Fibroblast of lung (primary cell): Measurements from ENCODE around the gene ITIH4. TPM values are rescaled to one million over a fixed set of nuclear protein-coding genes. Genes with fewer than 3 reads are reported as not detected.

ENCODE experiments used
- DNase-seq, 2 donors: peaks; one replicate each; pipeline versions ENCODE4 v3.0.0 to v3.0.0-alpha.2; 2010; ENCODE audit warnings: low read depth in 2 of 2
- H2AFZ ChIP-seq: 2 replicates; pipeline ENCODE4 v1.5.1; 2012; ENCODE audit warnings: low read length, control low read depth, inconsistent platforms
- H3K27ac ChIP-seq: 2 replicates; pipeline ENCODE4 v1.5.1; 2011; ENCODE audit warnings: low read length, control low read depth; ENCODE audit not compliant: insufficient read depth
- H3K27me3 ChIP-seq: 2 replicates; pipeline ENCODE4 v1.5.1; 2011; ENCODE audit warnings: mild to moderate bottlenecking, low read length; ENCODE audit not compliant: control insufficient read depth, insufficient read depth
- H3K36me3 ChIP-seq: 2 replicates; pipeline ENCODE4 v1.5.1; 2011; ENCODE audit warnings: low read length; ENCODE audit not compliant: control insufficient read depth, insufficient read depth
- H3K4me1 ChIP-seq: 2 replicates; pipeline ENCODE4 v1.5.1; 2011; ENCODE audit warnings: low read length; ENCODE audit not compliant: control insufficient read depth, insufficient read depth; ENCODE audit errors: extremely low read depth
- H3K4me2 ChIP-seq: 2 replicates; pipeline ENCODE4 v1.5.1; 2011; ENCODE audit warnings: low read length, control low read depth; ENCODE audit not compliant: insufficient read depth; ENCODE audit errors: extremely low read depth
- H3K4me3 ChIP-seq, 4 experiments: fragments of 200-600 bp in 1 of 4; sonication (generic) in 1 of 4; replicated peaks in 1 of 4; 2 replicates each; pipeline ENCODE4 v1.5.1; 2011 to 2016; ENCODE audit warnings: low read length in 4 of 4, low read depth in 3 of 4, mild to moderate bottlenecking in 3 of 4, control low read depth in 2 of 4, inconsistent platforms in 1 of 4, mixed read lengths in 1 of 4; ENCODE audit not compliant: insufficient read depth in 1 of 4; ENCODE audit errors: control extremely low read depth in 1 of 4
- H3K79me2 ChIP-seq: 2 replicates; pipeline ENCODE4 v1.5.1; 2012; ENCODE audit warnings: mild to moderate bottlenecking, low read length, inconsistent platforms; ENCODE audit not compliant: control insufficient read depth, insufficient read depth
- H3K9ac ChIP-seq: 2 replicates; pipeline ENCODE4 v1.5.1; 2011; ENCODE audit warnings: mild to moderate bottlenecking, low read length, control low read depth; ENCODE audit not compliant: insufficient read depth
- H3K9me3 ChIP-seq: 2 replicates; pipeline ENCODE4 v1.5.1; 2012; ENCODE audit warnings: low read depth, low read length; ENCODE audit not compliant: control insufficient read depth, insufficient read depth
- H4K20me1 ChIP-seq: 2 replicates; pipeline ENCODE4 v1.5.1; 2011; ENCODE audit warnings: low read length; ENCODE audit not compliant: control insufficient read depth, insufficient read depth; ENCODE audit errors: extremely low read depth
- EZH2 ChIP-seq: IDR thresholded peaks from 2 replicates; pipeline ENCODE4 v1.5.1; 2012; ENCODE audit warnings: low read length, control low read depth, mild to moderate bottlenecking; ENCODE audit errors: missing control alignments
- polyA plus RNA-seq, 2 donors: library from polyadenylated mRNA; depleted of rRNA in 1 of 2; stranded (reverse) in 1 of 2; unstranded in 1 of 2; fragments of >200 nt; gene quantifications; 2 replicates each; pipeline ENCODE4 v1.2.1, GENCODE V29; 2011 to 2012; ENCODE audit warnings: missing spikeins in 1 of 2
- total RNA-seq: library from RNA; depleted of rRNA; stranded (reverse); fragments of >200 nt; gene quantifications from 2 replicates; pipeline ENCODE4 v1.2.1, GENCODE V29; 2014
- TF ChIP-seq, protein P1 (sequence below), 2 donors: IDR thresholded peaks in 1 of 2; conservative IDR thresholded peaks in 1 of 2; 1 replicate in 1 of 2; 2 replicates in 1 of 2; pipeline ENCODE4 v1.5.1; 2011 to 2012; ENCODE audit warnings: low read length in 2 of 2, control low read depth in 1 of 2, inconsistent platforms in 1 of 2, low read depth in 1 of 2, mild to moderate bottlenecking in 1 of 2

ITIH4 gene
- total and polyA plus RNA-seq, 2 donors (not counting 1 experiment from before 2014, with no cell fraction given): 1.1 to 2.6 TPM

DNA sequence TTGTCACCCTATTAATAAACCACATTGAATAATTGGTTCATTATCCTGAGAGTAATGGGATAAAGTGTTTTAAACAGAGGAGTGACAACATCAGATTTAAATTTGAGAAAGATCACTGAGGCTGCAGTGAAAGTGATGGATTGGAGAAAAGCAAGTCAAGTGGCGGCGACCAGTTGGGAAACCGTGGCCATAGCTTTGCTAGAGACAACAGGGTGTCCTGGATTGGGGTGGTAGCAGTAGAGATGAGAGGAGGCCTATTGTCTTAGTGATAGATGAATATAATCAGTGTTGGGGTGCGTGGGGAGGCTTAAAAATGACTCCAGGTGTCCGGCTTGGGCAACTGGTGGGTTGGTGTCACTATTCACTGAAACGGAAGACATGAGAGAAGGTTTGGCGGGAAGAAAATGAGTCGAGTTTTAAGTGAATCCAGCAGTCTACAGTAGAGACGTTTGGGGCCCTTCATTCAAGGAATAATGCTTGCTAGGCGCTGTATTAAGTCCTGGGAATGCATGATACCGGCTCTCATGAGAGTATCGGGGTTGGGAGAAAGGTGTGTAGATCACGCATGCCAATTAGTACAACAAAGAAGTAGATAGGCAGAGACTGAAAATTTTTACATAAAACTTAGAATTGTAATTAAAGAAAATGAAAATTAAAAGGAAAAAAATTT, 60.6 kb downstream of the ITIH4 start:
- H3K9me3 ChIP-seq: no peaks in the 10 kb centered on the region
- no peaks in the 10 kb centered on the region for H3K27me3 ChIP-seq
- H3K4me2 ChIP-seq: peak overlapping the region; percentile 94
- no peaks in the 10 kb centered on the region for H3K4me1 ChIP-seq
- H3K27ac ChIP-seq: no peak overlapping the region
- no peaks in the 10 kb centered on the region for H4K20me1 ChIP-seq
- peak; percentile 10 for DNase-seq
- H3K4me3 ChIP-seq: peak overlapping the region; percentile 73 to 82 (median 80)
- TF ChIP-seq, protein P1, sequence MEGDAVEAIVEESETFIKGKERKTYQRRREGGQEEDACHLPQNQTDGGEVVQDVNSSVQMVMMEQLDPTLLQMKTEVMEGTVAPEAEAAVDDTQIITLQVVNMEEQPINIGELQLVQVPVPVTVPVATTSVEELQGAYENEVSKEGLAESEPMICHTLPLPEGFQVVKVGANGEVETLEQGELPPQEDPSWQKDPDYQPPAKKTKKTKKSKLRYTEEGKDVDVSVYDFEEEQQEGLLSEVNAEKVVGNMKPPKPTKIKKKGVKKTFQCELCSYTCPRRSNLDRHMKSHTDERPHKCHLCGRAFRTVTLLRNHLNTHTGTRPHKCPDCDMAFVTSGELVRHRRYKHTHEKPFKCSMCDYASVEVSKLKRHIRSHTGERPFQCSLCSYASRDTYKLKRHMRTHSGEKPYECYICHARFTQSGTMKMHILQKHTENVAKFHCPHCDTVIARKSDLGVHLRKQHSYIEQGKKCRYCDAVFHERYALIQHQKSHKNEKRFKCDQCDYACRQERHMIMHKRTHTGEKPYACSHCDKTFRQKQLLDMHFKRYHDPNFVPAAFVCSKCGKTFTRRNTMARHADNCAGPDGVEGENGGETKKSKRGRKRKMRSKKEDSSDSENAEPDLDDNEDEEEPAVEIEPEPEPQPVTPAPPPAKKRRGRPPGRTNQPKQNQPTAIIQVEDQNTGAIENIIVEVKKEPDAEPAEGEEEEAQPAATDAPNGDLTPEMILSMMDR (conservative IDR thresholded peaks at IDR 0.05 in 1 of 2, IDR thresholded peaks at IDR 0.05 in 1 of 2; ENCODE audit: low read depth in 1 of 2, low read length in 2 of 2): no peak
- TF ChIP-seq EZH2: no peak
- no peak overlapping the region for H3K9ac ChIP-seq
- H3K79me2 ChIP-seq: peaks cover 2% of the 10 kb centered on the region
- peak overlapping the region; percentile 56 for H2AFZ ChIP-seq
- H3K36me3 ChIP-seq: no peaks in the 10 kb centered on the region

DNA sequence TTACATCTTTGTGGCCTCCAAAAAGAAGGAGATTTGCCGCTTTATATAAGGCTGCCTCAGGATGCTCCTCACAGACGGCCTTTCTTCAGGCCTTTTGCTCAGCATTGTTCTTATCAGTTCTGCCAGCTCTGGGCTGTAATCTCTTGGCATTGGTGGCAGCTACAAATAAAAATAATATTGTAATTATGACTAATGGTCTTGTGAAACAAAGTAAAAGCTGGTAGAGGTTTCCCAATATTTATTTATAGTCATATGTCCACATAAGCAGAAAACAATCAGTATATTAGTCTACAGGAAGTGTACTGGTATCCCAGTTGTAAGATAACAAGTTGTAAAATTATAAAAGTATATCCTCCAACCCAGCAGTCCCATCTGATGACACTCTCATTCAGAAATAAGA, 67.0 kb downstream of the ITIH4 start:
- H3K4me1 ChIP-seq: no peaks in the 10 kb centered on the region
- H3K9me3 ChIP-seq: no peaks in the 10 kb centered on the region
- TF ChIP-seq, protein P1 (conservative IDR thresholded peaks at IDR 0.05 in 1 of 2, IDR thresholded peaks at IDR 0.05 in 1 of 2; ENCODE audit: low read depth in 1 of 2, low read length in 2 of 2): no peak
- TF ChIP-seq EZH2: no peak
- no peak overlapping the region for H3K4me2 ChIP-seq
- H3K27me3 ChIP-seq: no peaks in the 10 kb centered on the region
- no peaks in the 10 kb centered on the region for H3K36me3 ChIP-seq
- peak in 1 of 2 donors; percentile 2 for DNase-seq
- H3K4me3 ChIP-seq: no peak overlapping the region
- H4K20me1 ChIP-seq: no peaks in the 10 kb centered on the region
- H2AFZ ChIP-seq: no peak overlapping the region
- no peak overlapping the region for H3K9ac ChIP-seq
- H3K27ac ChIP-seq: no peak overlapping the region
- H3K79me2 ChIP-seq: no peaks in the 10 kb centered on the region

Other genes starting within 250 kb of the ITIH4 start
- 97.3 and 112 TPM in 2 replicates for gene PBRM1, start 144.8 kb downstream of the ITIH4 start, total RNA-seq
- 36.2 and 37.2 TPM in 2 replicates for gene PBRM1, start 144.8 kb downstream of the ITIH4 start, polyA plus RNA-seq
- gene GNL3, start 144.6 kb downstream of the ITIH4 start, total RNA-seq: 99.9 and 145 TPM in 2 replicates
- 71.5 and 75.2 TPM in 2 replicates for gene GNL3, start 144.6 kb downstream of the ITIH4 start, polyA plus RNA-seq
- 107 and 116 TPM in 2 replicates for gene GLT8D1, start 124.9 kb downstream of the ITIH4 start, total RNA-seq
- 99.6 and 160 TPM in 2 replicates for gene GLT8D1, start 124.9 kb downstream of the ITIH4 start, polyA plus RNA-seq
- 46.0 and 49.0 TPM in 2 replicates for gene SPCS1, start 124.6 kb downstream of the ITIH4 start, total RNA-seq
- gene SPCS1, start 124.6 kb downstream of the ITIH4 start, polyA plus RNA-seq: 134 and 151 TPM in 2 replicates
- gene NEK4, start 59.7 kb downstream of the ITIH4 start, total RNA-seq: 21.3 and 24.9 TPM in 2 replicates
- 12.7 and 16.0 TPM in 2 replicates for gene NEK4, start 59.7 kb downstream of the ITIH4 start, polyA plus RNA-seq
- gene ITIH1, start 53.1 kb downstream of the ITIH4 start, total RNA-seq: not detected in 2 replicates
- not detected in 2 replicates for gene ITIH1, start 53.1 kb downstream of the ITIH4 start, polyA plus RNA-seq
- gene ITIH3, start 35.9 kb downstream of the ITIH4 start, total RNA-seq: under 0.01 and 0.17 TPM in 2 replicates
- 0.05 and 1.5 TPM in 2 replicates for gene ITIH3, start 35.9 kb downstream of the ITIH4 start, polyA plus RNA-seq
- gene MUSTN1, start 4.3 kb upstream of the ITIH4 start, total RNA-seq: not detected in 2 replicates
- 3.2 TPM in 1 of 2 replicates, not detected in the other for gene MUSTN1, start 4.3 kb upstream of the ITIH4 start, polyA plus RNA-seq
- gene STIMATE, start 66.9 kb upstream of the ITIH4 start, total RNA-seq: 10.3 and 13.0 TPM in 2 replicates
- gene STIMATE, start 66.9 kb upstream of the ITIH4 start, polyA plus RNA-seq: 11.6 and 11.7 TPM in 2 replicates
- 5.6 and 5.9 TPM in 2 replicates for gene SFMBT1, start 215.4 kb upstream of the ITIH4 start, total RNA-seq
- gene SFMBT1, start 215.4 kb upstream of the ITIH4 start, polyA plus RNA-seq: 3.4 and 3.7 TPM in 2 replicates